Renal pelvis (tissue), 4 donors: ENCODE results near the gene PACSIN2. TPM values are rescaled to one million over a fixed set of nuclear protein-coding genes. Genes with fewer than 3 reads are reported as not detected.

Experiments used
- DNase-seq: peaks from one replicate; pipeline ENCODE4 v3.0.0-alpha.2; 2013
- polyA plus RNA-seq, 3 donors: library from polyadenylated mRNA; unstranded; fragments of 120-200 nt; gene quantifications; one replicate each; pipeline ENCODE4 v1.2.1, GENCODE V29; 2013; ENCODE audit not compliant: insufficient read length in 3 of 3

The PACSIN2 gene
- polyA plus RNA-seq, 3 donors, result 69.6 to 70.3 (median 70.3) TPM

GRCh38 chr22:42910221-42910942 is 104.6 kb downstream of the PACSIN2 start:
- no peak for DNase-seq

GRCh38 chr22:42909363-42910058 is 105.4 kb downstream of the PACSIN2 start:
- DNase-seq, result no peak

- no peak for DNase-seq
These were observed 106.6 kb downstream of the PACSIN2 start for GRCh38 chr22:42908374-42908746.

GRCh38 chr22:42907404-42908373 is 107.3 kb downstream of the PACSIN2 start:
- DNase-seq, result no peak

GRCh38 chr22:42906605-42907348 is 108.2 kb downstream of the PACSIN2 start:
- no peak for DNase-seq

- DNase-seq, result no peak
These were observed 109.2 kb downstream of the PACSIN2 start for GRCh38 chr22:42905702-42906183.

GRCh38 chr22:42905217-42905616 is 109.7 kb downstream of the PACSIN2 start:
- no peak for DNase-seq

GRCh38 chr22:42904050-42904449 is 110.9 kb downstream of the PACSIN2 start:
- no peak for DNase-seq

- DNase-seq, result peak; percentile 82
These were observed 112.0 kb downstream of the PACSIN2 start for GRCh38 chr22:42902875-42903510.

GRCh38 chr22:42901790-42902508 is 113.0 kb downstream of the PACSIN2 start:
- DNase-seq, result no peak

GRCh38 chr22:42897960-42898359 is 117.0 kb downstream of the PACSIN2 start:
- no peak for DNase-seq

- DNase-seq, result no peak
These were observed 119.4 kb downstream of the PACSIN2 start for GRCh38 chr22:42895541-42895981.

- peak; percentile 29 for DNase-seq
These were observed 119.9 kb downstream of the PACSIN2 start for GRCh38 chr22:42895087-42895486.

- no peak for DNase-seq
These were observed 121.4 kb downstream of the PACSIN2 start for GRCh38 chr22:42893371-42894150.

- no peak for DNase-seq
These were observed 122.2 kb downstream of the PACSIN2 start for GRCh38 chr22:42892571-42893316.

- DNase-seq, result no peak
These were observed 122.8 kb downstream of the PACSIN2 start for GRCh38 chr22:42892156-42892555.

- DNase-seq, result no peak
These were observed 123.3 kb downstream of the PACSIN2 start for GRCh38 chr22:42891696-42892095.

- no peak for DNase-seq
These were observed 123.9 kb downstream of the PACSIN2 start for GRCh38 chr22:42891008-42891407.

GRCh38 chr22:42889304-42889703 is 125.6 kb downstream of the PACSIN2 start:
- no peak for DNase-seq
